Bone marrow (tissue), 2 donors: Measurements from ENCODE around the gene INHBE.
"Not testable (repeated sequence)": the region's sequence is repeated elsewhere in the genome, so short reads cannot be mapped to it uniquely, and the experiment has no call there.

Experiments
- DNase-seq, 2 donors: peaks; one replicate each; lab custom pipeline; 2025; lab: John Stamatoyannopoulos, UW

The INHBE gene

GRCh38 chr12:57441393-57441792, 13.7 kb upstream of the INHBE start:
- not testable (repeated sequence) for DNase-seq

GRCh38 chr12:57441846-57442427, 13.2 kb upstream of the INHBE start:
- DNase-seq = no peak

- not testable (repeated sequence) for DNase-seq
These were observed 10.8 kb upstream of the INHBE start for GRCh38 chr12:57444337-57444736.

- DNase-seq = no peak
These were observed 10.4 kb upstream of the INHBE start for GRCh38 chr12:57444744-57445143.

GRCh38 chr12:57446292-57446960, 8.7 kb upstream of the INHBE start:
- no peak for DNase-seq

- DNase-seq = no peak
These were observed 6.4 kb upstream of the INHBE start for GRCh38 chr12:57448669-57449068.

GRCh38 chr12:57449375-57449774, 5.7 kb upstream of the INHBE start:
- no peak for DNase-seq

GRCh38 chr12:57450057-57450456, 5.0 kb upstream of the INHBE start:
- DNase-seq = no peak

- no peak for DNase-seq
These were observed 3.8 kb upstream of the INHBE start for GRCh38 chr12:57451233-57451778.

- DNase-seq = peak in 1 of 2 donors; percentile 67
These were observed 2.7 kb upstream of the INHBE start for GRCh38 chr12:57452181-57452936.

GRCh38 chr12:57452937-57453509, 2.1 kb upstream of the INHBE start:
- DNase-seq = peak; percentile 20 to 21

GRCh38 chr12:57454213-57454565, 918 bp upstream of the INHBE start:
- no peak for DNase-seq

GRCh38 chr12:57455374-57456144, 452 bp downstream of the INHBE start:
- no peak for DNase-seq

GRCh38 chr12:57456145-57456700, 1.1 kb downstream of the INHBE start:
- peak in 1 of 2 donors; percentile 25 for DNase-seq

GRCh38 chr12:57456737-57457490, 1.8 kb downstream of the INHBE start:
- DNase-seq = no peak

GRCh38 chr12:57458665-57459054, 3.6 kb downstream of the INHBE start:
- DNase-seq = no peak

GRCh38 chr12:57459055-57459749, 4.1 kb downstream of the INHBE start:
- DNase-seq = peak; percentile 75 to 98

- no peak for DNase-seq
These were observed 4.8 kb downstream of the INHBE start, which contains the start of gene GLI1 for GRCh38 chr12:57459750-57460467. Gene GLI1 (plus strand): TSS chr12:57459785. CDS start chr12:57463692, 3,907 bp downstream.

GRCh38 chr12:57460468-57460784, 5.3 kb downstream of the INHBE start:
- DNase-seq = no peak
